ENCODE measurements around the gene LCE1E.

The LCE1E gene

DNA sequence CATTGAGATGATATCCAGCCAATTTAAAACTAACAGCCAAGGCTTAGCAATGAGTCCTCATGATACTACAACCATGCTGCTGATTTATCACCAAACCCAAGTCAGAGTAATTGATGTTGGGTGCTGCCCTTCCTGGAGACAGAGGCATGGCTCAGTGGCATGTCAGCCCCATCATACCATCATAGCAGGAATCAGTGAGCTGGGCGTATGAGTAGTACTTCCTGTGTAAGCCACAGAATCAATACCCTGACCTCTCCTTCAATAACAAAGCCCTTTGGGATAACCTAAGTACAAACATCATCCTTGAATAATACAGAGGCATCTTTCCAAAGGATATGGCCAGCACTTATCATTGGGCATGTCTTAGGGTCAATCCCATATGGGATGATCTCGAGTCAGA, 3.0 kb upstream of the LCE1E start:
- no peak for DNase-seq (ENCODE audit: low spot score)

- DNase-seq (ENCODE audit: low spot score): no peak
These were observed 9.6 kb downstream of the LCE1E start for GRCh38 chr1:152795686-152796085.

- no peak for DNase-seq (ENCODE audit: low spot score)
These were observed 10.4 kb downstream of the LCE1E start, which contains the start of gene LCE1D for GRCh38 chr1:152796421-152796820. LCE1D (plus strand) TSS chr1:152796721; CDS start chr1:152797795, 1,074 bp downstream.

DNA sequence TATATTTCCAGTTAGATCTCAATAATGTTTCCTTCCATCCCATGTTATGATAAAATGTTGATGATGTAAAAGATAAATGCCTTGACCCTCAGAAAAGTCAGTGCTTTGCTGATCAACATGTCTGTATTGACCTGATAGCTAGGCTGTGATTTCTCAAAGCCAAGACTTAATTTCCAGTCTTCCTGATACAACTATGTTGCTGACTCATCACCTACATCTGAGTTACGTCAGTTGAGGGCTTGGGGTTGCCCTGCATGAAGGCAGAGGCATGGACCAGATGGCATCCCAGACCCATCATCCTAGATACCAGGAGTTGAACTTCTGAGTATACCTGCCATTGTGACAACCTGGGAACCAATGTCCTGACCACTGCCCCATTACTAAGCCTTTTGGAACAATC, 15.3 kb downstream of the LCE1E start:
- no peak for DNase-seq (ENCODE audit: low spot score)

DNA sequence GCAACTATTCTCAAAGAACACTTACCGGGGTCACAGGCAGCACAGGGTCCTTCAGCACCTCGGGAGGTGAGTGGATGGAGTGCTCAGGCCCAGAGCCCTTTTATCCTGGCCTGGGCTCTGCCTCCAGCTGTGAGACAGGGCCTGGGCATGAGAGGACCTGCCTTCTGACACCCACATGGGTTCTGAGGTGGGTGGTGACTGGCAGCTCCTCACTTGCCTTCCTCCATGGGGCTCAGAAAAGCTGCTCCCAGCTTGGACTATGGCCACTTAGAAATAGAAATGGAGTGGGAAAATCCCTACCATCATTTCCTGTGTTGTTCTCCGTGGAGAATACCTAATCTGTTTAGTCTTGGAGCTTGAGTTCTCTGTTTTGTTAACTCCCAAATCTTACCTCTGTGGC, 20.5 kb downstream of the LCE1E start, which contains the start of gene LCE1C:
Gene LCE1C, minus strand, starts transcription at position 76 of the 400 bp plus-strand sequence. CDS start 1,173 bp downstream, outside the sequence.
- DNase-seq (ENCODE audit: low spot score): no peak

GRCh38 chr1:152811050-152811449, 25.0 kb downstream of the LCE1E start:
- no peak for DNase-seq (ENCODE audit: low spot score)

GRCh38 chr1:152811671-152812070, 25.6 kb downstream of the LCE1E start, which contains the start of gene LCE1B:
LCE1B (plus strand) TSS chr1:152811971; CDS start chr1:152812447, 476 bp downstream.
- no peak for DNase-seq (ENCODE audit: low spot score)

- no peak for DNase-seq (ENCODE audit: low spot score)
These were observed 31.3 kb downstream of the LCE1E start for GRCh38 chr1:152817309-152817708.

GRCh38 chr1:152823294-152823693, 37.2 kb downstream of the LCE1E start:
- DNase-seq (ENCODE audit: low spot score): no peak

DNA sequence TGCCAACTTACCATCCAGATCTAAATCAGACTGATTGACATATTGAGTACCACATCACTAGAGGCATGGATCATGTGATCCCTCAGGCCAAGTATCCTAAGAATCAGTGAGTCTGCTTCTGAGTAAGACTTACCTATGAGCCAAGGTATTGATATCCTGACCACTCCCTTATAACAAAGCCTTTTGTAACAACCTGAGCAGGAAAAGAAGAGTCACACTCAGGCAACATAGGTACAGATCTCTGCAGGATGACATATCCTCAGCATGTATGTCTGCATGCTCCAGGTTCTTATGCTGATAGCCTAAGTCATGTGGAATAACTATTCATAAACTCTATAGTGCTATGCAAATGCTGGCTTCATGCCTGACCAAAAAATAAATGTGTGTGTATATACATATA, 38.9 kb downstream of the LCE1E start:
- DNase-seq (ENCODE audit: low spot score): no peak

DNA sequence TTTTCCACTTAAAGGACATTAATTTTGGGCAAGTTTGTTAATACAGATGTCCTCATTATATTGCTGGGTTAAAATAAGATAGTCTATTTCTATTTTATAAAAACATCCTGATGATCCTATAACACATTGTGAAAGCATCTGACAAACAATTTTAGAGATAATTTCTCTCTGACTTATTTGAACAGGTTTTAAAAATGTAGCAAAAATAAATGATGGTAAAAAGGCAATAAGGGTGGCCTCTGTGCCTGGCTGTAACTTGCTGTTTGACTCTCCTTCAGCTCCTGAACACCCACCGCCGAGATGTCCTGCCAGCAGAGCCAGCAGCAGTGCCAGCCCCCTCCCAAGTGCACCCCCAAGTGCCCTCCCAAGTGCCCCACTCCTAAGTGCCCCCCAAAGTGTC, 41.1 kb downstream of the LCE1E start, which contains the start of gene LCE1A:
Gene LCE1A, plus strand, starts transcription at position 301 of the 400 bp plus-strand sequence. Its CDS starts 0 bp downstream, at position 301.
- DNase-seq (ENCODE audit: low spot score): no peak

DNA sequence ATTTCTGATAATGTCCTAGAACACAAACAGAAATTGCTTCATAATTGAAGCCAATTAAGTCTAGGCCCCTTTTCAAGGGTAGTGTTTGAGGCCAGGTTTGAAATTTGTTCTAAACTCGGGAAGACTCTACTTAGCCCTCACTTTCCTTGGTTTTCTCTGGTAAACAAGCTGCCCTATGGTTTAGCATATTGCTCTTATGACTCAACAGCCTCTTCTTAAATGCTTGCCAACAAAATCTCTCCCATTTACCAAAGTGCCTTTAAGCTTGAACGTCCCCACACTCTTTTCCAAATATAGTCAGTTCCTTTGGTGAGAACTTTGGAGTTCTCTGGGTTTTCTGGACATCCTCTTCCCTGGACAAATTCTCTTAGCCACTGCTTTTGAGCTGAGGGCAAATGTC, 50.8 kb downstream of the LCE1E start:
- DNase-seq (ENCODE audit: low spot score): no peak
